PC-3 (cell line): Measurements from ENCODE around the gene C8A. TPM values are rescaled to one million over a fixed set of nuclear protein-coding genes. Genes with fewer than 3 reads are reported as not detected.

ENCODE experiments used
- ATAC-seq: fragments of 200-7000 bp; cut with Tn5 transposase; 2 replicates; pipeline ENCODE4 v1.9.1; 2020; ENCODE audit warnings: mild to moderate bottlenecking, moderate library complexity
- BruUV-seq: library from RNA; stranded (reverse); fragments of 400-500 nt; replicated peaks from 2 replicates; lab custom pipeline; 2021; lab: Mats Ljungman, UMichigan
- CTCF ChIA-PET: fragments of 300-600 bp; sonication (Branson Sonifier 250); formaldehyde crosslinking; loops from one replicate; lab custom pipeline; 2022; ENCODE audit warnings: antibody characterized with exemption; lab: Charles Lee
- POLR2A ChIA-PET: fragments of 300-600 bp; sonication (Branson Sonifier 250); formaldehyde crosslinking; loops from one replicate; lab custom pipeline; 2022; ENCODE audit warnings: antibody characterized with exemption; ENCODE audit not compliant: unreplicated experiment; lab: Charles Lee
- DNase-seq: peaks from one replicate; pipeline ENCODE4 v3.0.0-alpha.2; 2015
- H2AFZ ChIP-seq: fragments of 300-600 bp; sonication (generic); 2 replicates; pipeline ENCODE4 v1.6.0; 2016; ENCODE audit warnings: antibody characterized with exemption, low read length
- H3F3A ChIP-seq: fragments of 300-600 bp; sonication (generic); one replicate; pipeline ENCODE4 v1.6.0; 2017; ENCODE audit warnings: antibody characterized with exemption, low read length, control low read depth, mild to moderate bottlenecking; ENCODE audit not compliant: unreplicated experiment
- H3K27ac ChIP-seq: fragments of 300-600 bp; sonication (generic); 2 replicates; pipeline ENCODE4 v1.5.1; 2016; ENCODE audit warnings: mild to moderate bottlenecking, low read length
- H3K27me3 ChIP-seq: fragments of 300-600 bp; sonication (generic); 2 replicates; pipeline ENCODE4 v1.6.1; 2016; ENCODE audit warnings: low read length, mixed read lengths
- H3K36me3 ChIP-seq: fragments of 300-600 bp; sonication (generic); 2 replicates; pipeline ENCODE4 v1.6.1; 2016; ENCODE audit warnings: low read depth, mixed run types, low read length, mixed read lengths
- H3K4me1 ChIP-seq: fragments of 300-600 bp; sonication (generic); 2 replicates; pipeline ENCODE4 v1.5.1; 2016; ENCODE audit warnings: low read length; ENCODE audit not compliant: insufficient read depth
- H3K4me2 ChIP-seq: fragments of 300-600 bp; sonication (generic); 2 replicates; pipeline ENCODE4 v1.6.0; 2016; ENCODE audit warnings: low read length
- H3K4me3 ChIP-seq: fragments of 300-600 bp; sonication (generic); 2 replicates; pipeline ENCODE4 v1.5.1; 2016; ENCODE audit warnings: mild to moderate bottlenecking, low read length, mixed read lengths
- H3K79me2 ChIP-seq: fragments of 300-600 bp; sonication (generic); 2 replicates; pipeline ENCODE4 v1.6.1; 2017; ENCODE audit warnings: low read length, mixed read lengths
- H3K9ac ChIP-seq: fragments of 300-600 bp; sonication (generic); 2 replicates; pipeline ENCODE4 v1.6.0; 2016; ENCODE audit warnings: mild to moderate bottlenecking, low read length
- H3K9me2 ChIP-seq: fragments of 300-600 bp; sonication (generic); replicated peaks from 2 replicates; pipeline ENCODE4 v1.6.1; 2016; ENCODE audit warnings: mixed run types, low read length, mixed read lengths
- H3K9me3 ChIP-seq: fragments of 300-600 bp; sonication (generic); 2 replicates; pipeline ENCODE4 v1.6.1; 2016; ENCODE audit warnings: low read length, mixed read lengths
- H4K20me1 ChIP-seq: fragments of 300-600 bp; sonication (generic); 2 replicates; pipeline ENCODE4 v1.6.1; 2016; ENCODE audit warnings: low read length, mixed read lengths
- CTCF ChIP-seq: fragments of 300-600 bp; sonication (generic); conservative IDR thresholded peaks from 2 replicates; pipeline ENCODE4 v1.5.1; 2017; ENCODE audit warnings: antibody characterized with exemption, low read depth, mild to moderate bottlenecking, low read length
- EZH2 ChIP-seq: fragments of 300-600 bp; sonication (generic); IDR thresholded peaks from one replicate; pipeline ENCODE4 v1.6.1; 2017; ENCODE audit warnings: antibody characterized with exemption, mild to moderate bottlenecking, low read length; ENCODE audit not compliant: unreplicated experiment
- EZH2phosphoT487 ChIP-seq: fragments of 300-600 bp; sonication (generic); IDR thresholded peaks from 2 replicates; pipeline ENCODE4 v1.6.1; 2018; ENCODE audit warnings: mild to moderate bottlenecking, antibody characterized with exemption, low read length, borderline replicate concordance
- intact Hi-C: fragments of 100-400 bp; cut with micrococcal nuclease; formaldehyde crosslinking; loops from 2 replicates; pipeline ENCODE4 v1.9.0; 2023
- total RNA-seq: library from RNA; depleted of rRNA; stranded (reverse); fragments of >200 nt; gene quantifications from 2 replicates; pipeline ENCODE4 v1.2.3, GENCODE V29; 2014

C8A gene
- total RNA-seq, 1 experiment from 2014 or later, result not detected

GRCh38 chr1:56961426-56961825 lies 106.8 kb downstream of the C8A start:
- Histone ChIP-seq H3F3A (no peaks in the 10 kb centered on the region), H3K9me2 (no peaks in the 10 kb centered on the region), H3K27me3 (peaks cover 56% of the 10 kb centered on the region), H3K36me3 (no peaks in the 10 kb centered on the region), H3K9ac (no peak overlapping the region), H3K4me2 (no peak overlapping the region), H3K4me1 (no peaks in the 10 kb centered on the region), H3K79me2 (no peaks in the 10 kb centered on the region), H3K4me3 (no peak overlapping the region), H3K27ac (no peak overlapping the region), H2AFZ (no peak overlapping the region), H3K9me3 (no peaks in the 10 kb centered on the region), H4K20me1 (no peaks in the 10 kb centered on the region)
- ATAC-seq (no peak), DNase-seq (no peak)
- CTCF ChIA-PET, result no interaction called here
- intact Hi-C loops, result no loop called here
- no TSS peak for BruUV-seq
- POLR2A ChIA-PET, result no interaction called here
- TF ChIP-seq EZH2 (no peak), CTCF (no peak), EZH2phosphoT487 (no peak)

DNA sequence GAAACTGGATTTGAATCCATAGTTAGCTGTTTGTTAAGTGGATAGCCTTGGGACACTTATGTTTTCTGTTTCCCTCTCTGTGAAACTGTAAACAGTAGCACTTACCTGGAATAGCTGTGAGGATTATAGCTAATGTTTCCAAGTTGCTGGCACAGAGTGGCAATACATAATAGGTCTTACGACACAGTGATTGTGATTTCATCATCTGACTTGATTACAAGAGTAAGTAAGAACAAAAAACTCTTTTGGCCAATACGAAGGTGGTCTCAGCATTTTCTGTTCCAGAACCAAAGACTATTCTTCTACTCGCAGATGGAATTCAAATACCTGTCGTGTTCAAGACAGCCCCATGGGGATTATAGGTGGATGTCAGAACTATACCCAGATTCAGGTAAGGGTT lies 109.1 kb downstream of the C8A start:
- Histone ChIP-seq H2AFZ (no peak overlapping the region), H3K9me2 (no peaks in the 10 kb centered on the region), H3K79me2 (no peaks in the 10 kb centered on the region), H3K9ac (no peak overlapping the region), H4K20me1 (no peaks in the 10 kb centered on the region), H3K4me1 (no peaks in the 10 kb centered on the region), H3K27ac (no peak overlapping the region), H3K9me3 (no peaks in the 10 kb centered on the region), H3K27me3 (peaks cover 50% of the 10 kb centered on the region), H3K4me3 (no peak overlapping the region), H3K4me2 (no peak overlapping the region), H3F3A (no peaks in the 10 kb centered on the region), H3K36me3 (no peaks in the 10 kb centered on the region)
- TF ChIP-seq CTCF (no peak), EZH2 (no peak), EZH2phosphoT487 (no peak)
- ChIA-PET CTCF (no interaction called here), POLR2A (no interaction called here)
- ATAC-seq (no peak), DNase-seq (no peak)
- intact Hi-C loops, result no loop called here
- BruUV-seq, result no TSS peak

DNA sequence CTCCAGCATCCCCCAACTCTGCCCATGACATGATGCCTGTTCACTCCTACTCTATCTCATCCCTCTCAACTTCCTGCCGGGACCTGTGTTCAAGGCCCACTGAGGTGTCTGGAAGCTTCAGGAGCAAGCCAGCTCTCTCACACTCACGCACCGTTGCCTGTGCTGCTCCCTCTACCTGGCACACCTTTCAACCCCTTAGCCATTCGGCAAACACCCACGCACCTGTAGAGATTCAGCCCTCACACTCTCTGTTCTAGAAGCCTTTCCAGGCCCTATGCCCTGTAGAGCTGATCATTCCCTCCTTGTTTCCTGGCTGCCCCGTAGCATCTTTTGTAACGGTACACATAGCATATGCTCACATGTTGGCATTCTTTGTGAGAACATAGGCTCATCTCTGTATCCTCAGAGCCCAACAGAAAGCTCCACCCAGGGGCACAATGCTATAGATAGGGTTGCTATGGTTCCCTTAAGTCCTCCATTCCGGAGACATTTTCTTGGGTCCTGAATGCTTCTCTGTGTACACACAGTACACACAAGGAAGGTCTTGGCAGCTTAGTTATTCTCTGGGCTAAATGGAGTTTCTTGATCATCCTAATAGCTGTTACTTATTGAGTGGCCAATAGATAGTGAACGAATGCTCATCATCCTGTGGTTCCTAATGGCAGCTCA lies 109.9 kb downstream of the C8A start:
- Histone ChIP-seq H3K27ac (no peak overlapping the region), H3F3A (no peaks in the 10 kb centered on the region), H3K9ac (no peak overlapping the region), H3K36me3 (no peaks in the 10 kb centered on the region), H3K9me3 (no peaks in the 10 kb centered on the region), H3K4me1 (no peaks in the 10 kb centered on the region), H3K9me2 (no peaks in the 10 kb centered on the region), H4K20me1 (no peaks in the 10 kb centered on the region), H3K79me2 (no peaks in the 10 kb centered on the region), H3K4me2 (no peak overlapping the region), H2AFZ (no peak overlapping the region), H3K4me3 (no peak overlapping the region), H3K27me3 (peaks cover 45% of the 10 kb centered on the region)
- TF ChIP-seq EZH2 (no peak), EZH2phosphoT487 (no peak)
- ATAC-seq (no peak), DNase-seq (no peak)
- intact Hi-C loops, result no loop called here
- BruUV-seq, result no TSS peak
- ChIA-PET CTCF (no interaction called here), POLR2A (no interaction called here)
